SK-N-SH treated with all-trans-retinoic acid at 6 μM for 48 hours (cell line): ENCODE measurements around the gene HOXB13.

ENCODE experiments used
- ATAC-seq: fragments of 200-7000 bp; cut with Tn5 transposase; 3 replicates; pipeline ENCODE4 v1.9.1; 2020; ENCODE audit warnings: mild to moderate bottlenecking, moderate library complexity
- ARNTL ChIP-seq: fragments of 450-650 bp; formaldehyde crosslinking; IDR thresholded peaks from 2 replicates; pipeline ENCODE4 v1.5.0; 2020; ENCODE audit warnings: low read depth, mild to moderate bottlenecking, moderate library complexity, borderline replicate concordance
- CREB5 ChIP-seq: fragments of 250-450 bp; sonication (Bioruptor Pico); IDR thresholded peaks from 2 replicates; pipeline ENCODE4 v1.5.1; 2020; ENCODE audit warnings: low read depth, mild to moderate bottlenecking, moderate library complexity
- CSDC2 ChIP-seq: fragments of 250-450 bp; sonication (Bioruptor Pico); IDR thresholded peaks from 2 replicates; pipeline ENCODE4 v1.5.0; 2020; ENCODE audit warnings: mild to moderate bottlenecking, moderate library complexity
- CSRNP3 ChIP-seq: fragments of 250-450 bp; sonication (Bioruptor Pico); IDR thresholded peaks from 2 replicates; pipeline ENCODE4 v1.5.1; 2021; ENCODE audit warnings: mild to moderate bottlenecking, moderate library complexity
- ESRRG ChIP-seq: fragments of 250-450 bp; sonication (Bioruptor Pico); IDR thresholded peaks from 2 replicates; pipeline ENCODE4 v1.6.1; 2021; ENCODE audit warnings: mild to moderate bottlenecking
- ISL1 ChIP-seq: fragments of 250-450 bp; sonication (Bioruptor Pico); IDR thresholded peaks from 2 replicates; pipeline ENCODE4 v2.1.2; 2022; ENCODE audit warnings: mild to moderate bottlenecking, moderate library complexity
- OSR1 ChIP-seq: fragments of 250-450 bp; sonication (Bioruptor Pico); IDR thresholded peaks from 2 replicates; pipeline ENCODE4 v1.8.0; 2022; ENCODE audit warnings: moderate library complexity, mild to moderate bottlenecking, inconsistent platforms
- PPARA ChIP-seq: fragments of 250-450 bp; sonication (Bioruptor Pico); IDR thresholded peaks from 2 replicates; pipeline ENCODE4 v1.5.0; 2020; ENCODE audit warnings: mild to moderate bottlenecking, borderline replicate concordance
- RARB ChIP-seq: fragments of 250-450 bp; sonication (Bioruptor Pico); IDR thresholded peaks from 2 replicates; pipeline ENCODE4 v1.8.0; 2021; ENCODE audit warnings: mild to moderate bottlenecking, moderate library complexity
- SNAI2 ChIP-seq: fragments of 250-450 bp; sonication (Bioruptor Pico); IDR thresholded peaks from 2 replicates; pipeline ENCODE4 v1.5.0; 2020; ENCODE audit warnings: mild to moderate bottlenecking, moderate library complexity
- TCF4 ChIP-seq: fragments of 250-450 bp; sonication (Bioruptor Pico); IDR thresholded peaks from 2 replicates; pipeline ENCODE4 v1.8.0; 2021; ENCODE audit warnings: mild to moderate bottlenecking, moderate library complexity, borderline replicate concordance
- TOX ChIP-seq: fragments of 250-450 bp; sonication (Bioruptor Pico); IDR thresholded peaks from 2 replicates; pipeline ENCODE4 v1.8.0; 2021; ENCODE audit warnings: mild to moderate bottlenecking, moderate library complexity, borderline replicate concordance
- ZC3H10 ChIP-seq: fragments of 250-450 bp; sonication (Bioruptor Pico); IDR thresholded peaks from 2 replicates; pipeline ENCODE4 v1.5.1; 2021; ENCODE audit warnings: mild to moderate bottlenecking, moderate library complexity
- ZFP3 ChIP-seq: fragments of 250-450 bp; sonication (Bioruptor Pico); IDR thresholded peaks from 2 replicates; pipeline ENCODE4 v1.5.0; 2020; ENCODE audit warnings: mild to moderate bottlenecking, moderate library complexity
- ZFP30 ChIP-seq: fragments of 450-650 bp; formaldehyde crosslinking; IDR thresholded peaks from 2 replicates; pipeline ENCODE4 v1.5.0; 2022; ENCODE audit warnings: mild to moderate bottlenecking, moderate library complexity
- ZNF8 ChIP-seq: fragments of 450-650 bp; formaldehyde crosslinking; IDR thresholded peaks from 2 replicates; pipeline ENCODE4 v1.5.0; 2020; ENCODE audit warnings: mild to moderate bottlenecking, moderate library complexity
- TF ChIP-seq, protein P1 (sequence below): fragments of 250-450 bp; sonication (Bioruptor Pico); IDR thresholded peaks from 2 replicates; pipeline ENCODE4 v1.8.0; 2021; ENCODE audit warnings: low read depth, mild to moderate bottlenecking, moderate library complexity, borderline replicate concordance
- TF ChIP-seq, protein P2 (sequence below): fragments of 250-450 bp; sonication (Bioruptor Pico); IDR thresholded peaks from 2 replicates; pipeline ENCODE4 v1.8.0; 2020; ENCODE audit warnings: mild to moderate bottlenecking, moderate library complexity, borderline replicate concordance
- TF ChIP-seq, protein P3 (sequence below): fragments of 250-450 bp; sonication (Bioruptor Pico); IDR thresholded peaks from 2 replicates; pipeline ENCODE4 v1.5.0; 2020; ENCODE audit warnings: mild to moderate bottlenecking, moderate library complexity

The HOXB13 gene

DNA sequence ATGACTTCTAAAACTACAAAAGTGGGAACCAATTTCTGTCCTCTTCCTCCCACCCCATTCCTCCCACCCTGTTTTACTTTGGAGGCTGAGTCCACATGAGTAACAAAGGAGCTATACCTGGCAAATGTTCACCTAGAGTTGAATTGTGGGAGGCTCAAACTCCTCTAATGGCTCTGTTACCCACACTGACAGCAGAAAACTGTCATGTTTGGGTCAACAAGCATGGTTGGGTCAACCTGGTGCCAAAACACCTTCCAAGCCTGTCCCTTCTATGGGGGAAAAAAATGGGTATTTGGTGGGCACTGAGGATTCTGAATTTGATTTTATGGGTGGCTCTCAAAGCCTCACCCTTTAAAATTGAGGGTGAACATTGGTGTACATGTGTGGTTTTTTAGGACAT is 12.0 kb upstream of the HOXB13 start:
- TF ChIP-seq ZNF8 (CRISPR knock-in tag): no peak
- no peak for TF ChIP-seq CSRNP3 (CRISPR knock-in tag)
- no peak for TF ChIP-seq SNAI2 (CRISPR knock-in tag)
- TF ChIP-seq CREB5 (CRISPR knock-in tag): no peak
- TF ChIP-seq ZC3H10 (CRISPR knock-in tag): no peak
- TF ChIP-seq, protein P1, sequence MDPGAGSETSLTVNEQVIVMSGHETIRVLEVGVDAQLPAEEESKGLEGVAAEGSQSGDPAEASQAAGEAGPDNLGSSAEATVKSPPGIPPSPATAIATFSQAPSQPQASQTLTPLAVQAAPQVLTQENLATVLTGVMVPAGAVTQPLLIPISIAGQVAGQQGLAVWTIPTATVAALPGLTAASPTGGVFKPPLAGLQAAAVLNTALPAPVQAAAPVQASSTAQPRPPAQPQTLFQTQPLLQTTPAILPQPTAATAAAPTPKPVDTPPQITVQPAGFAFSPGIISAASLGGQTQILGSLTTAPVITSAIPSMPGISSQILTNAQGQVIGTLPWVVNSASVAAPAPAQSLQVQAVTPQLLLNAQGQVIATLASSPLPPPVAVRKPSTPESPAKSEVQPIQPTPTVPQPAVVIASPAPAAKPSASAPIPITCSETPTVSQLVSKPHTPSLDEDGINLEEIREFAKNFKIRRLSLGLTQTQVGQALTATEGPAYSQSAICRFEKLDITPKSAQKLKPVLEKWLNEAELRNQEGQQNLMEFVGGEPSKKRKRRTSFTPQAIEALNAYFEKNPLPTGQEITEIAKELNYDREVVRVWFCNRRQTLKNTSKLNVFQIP: no peak
- TF ChIP-seq RARB: no peak
- TF ChIP-seq ARNTL (CRISPR knock-in tag): no peak
- TF ChIP-seq, protein P2, sequence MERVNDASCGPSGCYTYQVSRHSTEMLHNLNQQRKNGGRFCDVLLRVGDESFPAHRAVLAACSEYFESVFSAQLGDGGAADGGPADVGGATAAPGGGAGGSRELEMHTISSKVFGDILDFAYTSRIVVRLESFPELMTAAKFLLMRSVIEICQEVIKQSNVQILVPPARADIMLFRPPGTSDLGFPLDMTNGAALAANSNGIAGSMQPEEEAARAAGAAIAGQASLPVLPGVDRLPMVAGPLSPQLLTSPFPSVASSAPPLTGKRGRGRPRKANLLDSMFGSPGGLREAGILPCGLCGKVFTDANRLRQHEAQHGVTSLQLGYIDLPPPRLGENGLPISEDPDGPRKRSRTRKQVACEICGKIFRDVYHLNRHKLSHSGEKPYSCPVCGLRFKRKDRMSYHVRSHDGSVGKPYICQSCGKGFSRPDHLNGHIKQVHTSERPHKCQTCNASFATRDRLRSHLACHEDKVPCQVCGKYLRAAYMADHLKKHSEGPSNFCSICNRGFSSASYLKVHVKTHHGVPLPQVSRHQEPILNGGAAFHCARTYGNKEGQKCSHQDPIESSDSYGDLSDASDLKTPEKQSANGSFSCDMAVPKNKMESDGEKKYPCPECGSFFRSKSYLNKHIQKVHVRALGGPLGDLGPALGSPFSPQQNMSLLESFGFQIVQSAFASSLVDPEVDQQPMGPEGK (CRISPR knock-in tag): no peak
- TF ChIP-seq OSR1: no peak
- TF ChIP-seq ZFP30 (CRISPR knock-in tag): no peak
- no peak for TF ChIP-seq PPARA
- TF ChIP-seq ISL1 (CRISPR knock-in tag): no peak
- no peak for TF ChIP-seq ESRRG (CRISPR knock-in tag)
- TF ChIP-seq ZFP3: no peak
- TF ChIP-seq, protein P3, sequence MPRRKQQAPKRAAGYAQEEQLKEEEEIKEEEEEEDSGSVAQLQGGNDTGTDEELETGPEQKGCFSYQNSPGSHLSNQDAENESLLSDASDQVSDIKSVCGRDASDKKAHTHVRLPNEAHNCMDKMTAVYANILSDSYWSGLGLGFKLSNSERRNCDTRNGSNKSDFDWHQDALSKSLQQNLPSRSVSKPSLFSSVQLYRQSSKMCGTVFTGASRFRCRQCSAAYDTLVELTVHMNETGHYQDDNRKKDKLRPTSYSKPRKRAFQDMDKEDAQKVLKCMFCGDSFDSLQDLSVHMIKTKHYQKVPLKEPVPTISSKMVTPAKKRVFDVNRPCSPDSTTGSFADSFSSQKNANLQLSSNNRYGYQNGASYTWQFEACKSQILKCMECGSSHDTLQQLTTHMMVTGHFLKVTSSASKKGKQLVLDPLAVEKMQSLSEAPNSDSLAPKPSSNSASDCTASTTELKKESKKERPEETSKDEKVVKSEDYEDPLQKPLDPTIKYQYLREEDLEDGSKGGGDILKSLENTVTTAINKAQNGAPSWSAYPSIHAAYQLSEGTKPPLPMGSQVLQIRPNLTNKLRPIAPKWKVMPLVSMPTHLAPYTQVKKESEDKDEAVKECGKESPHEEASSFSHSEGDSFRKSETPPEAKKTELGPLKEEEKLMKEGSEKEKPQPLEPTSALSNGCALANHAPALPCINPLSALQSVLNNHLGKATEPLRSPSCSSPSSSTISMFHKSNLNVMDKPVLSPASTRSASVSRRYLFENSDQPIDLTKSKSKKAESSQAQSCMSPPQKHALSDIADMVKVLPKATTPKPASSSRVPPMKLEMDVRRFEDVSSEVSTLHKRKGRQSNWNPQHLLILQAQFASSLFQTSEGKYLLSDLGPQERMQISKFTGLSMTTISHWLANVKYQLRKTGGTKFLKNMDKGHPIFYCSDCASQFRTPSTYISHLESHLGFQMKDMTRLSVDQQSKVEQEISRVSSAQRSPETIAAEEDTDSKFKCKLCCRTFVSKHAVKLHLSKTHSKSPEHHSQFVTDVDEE (CRISPR knock-in tag): no peak
- no peak for TF ChIP-seq TCF4
- TF ChIP-seq TOX (CRISPR knock-in tag): no peak
- no peak for ATAC-seq

DNA sequence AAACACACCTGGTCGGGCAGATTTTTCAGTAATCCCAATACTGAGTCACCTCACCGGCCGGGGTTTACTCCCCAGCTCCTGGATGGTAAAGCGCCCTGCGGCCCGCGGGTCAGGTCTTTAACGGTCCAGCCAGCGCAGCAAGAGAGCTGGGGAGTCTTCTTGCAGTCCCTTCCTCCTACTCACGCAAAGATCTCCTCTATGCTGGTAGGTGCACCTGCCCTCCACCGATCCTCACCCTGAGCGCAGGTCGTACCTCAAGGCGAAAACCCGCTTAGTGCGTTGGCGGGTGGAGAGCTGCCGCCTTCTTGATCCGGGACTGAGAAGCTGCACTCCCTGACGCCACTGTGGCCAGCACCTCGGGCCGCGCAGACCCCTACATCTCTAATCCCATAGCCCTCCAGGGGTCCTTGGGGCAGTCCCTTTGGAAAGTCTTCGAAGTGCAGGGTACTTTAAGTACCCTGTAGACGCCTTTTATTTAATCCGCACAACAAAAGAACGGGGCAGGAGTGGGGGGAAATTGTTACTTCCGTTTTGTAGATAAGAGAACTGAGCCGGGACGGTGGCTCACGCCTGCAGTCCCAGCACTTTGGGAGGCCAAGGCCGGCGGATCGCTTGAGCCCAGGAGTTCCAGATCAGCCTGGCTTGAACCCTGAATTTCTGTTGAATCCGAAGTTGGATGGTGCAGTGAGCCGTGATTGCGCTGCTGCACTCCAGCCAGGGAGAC is 10.4 kb upstream of the HOXB13 start:
- TF ChIP-seq ISL1 (CRISPR knock-in tag) (no peak), TCF4 (no peak), ZFP3 (no peak)
- TF ChIP-seq, all 23 proteins: peak for 0
- no peak; the same call in 2 of the 3 replicates for ATAC-seq

GRCh38 chr17:48738424-48738802 is 9.9 kb upstream of the HOXB13 start:
- no peak for ATAC-seq
- TF ChIP-seq TOX (CRISPR knock-in tag) (no peak), CSRNP3 (CRISPR knock-in tag) (no peak), PPARA (no peak), ZFP3 (no peak), CSDC2 (CRISPR knock-in tag) (no peak)
